Keratinocyte (primary cell): ENCODE data around the gene CD163. TPM values are rescaled to one million over a fixed set of nuclear protein-coding genes. Genes with fewer than 3 reads are reported as not detected.
"Not testable (repeated sequence)": the region's sequence is repeated elsewhere in the genome, so short reads cannot be mapped to it uniquely, and the experiment has no call there.

Source experiments
- DNase-seq: peaks from one replicate; pipeline ENCODE4 v3.0.0-alpha.2; 2011; ENCODE audit warnings: low read depth, missing footprints, low spot score
- FAIRE-seq: peaks from 2 replicates; lab custom pipeline; 2011; peaks lifted over from hg19 to GRCh38; lab: Jason Lieb, UNC
- H2AFZ ChIP-seq: 2 replicates; pipeline ENCODE4 v1.6.0; 2012; ENCODE audit warnings: low read length, control low read depth, inconsistent platforms; ENCODE audit not compliant: control insufficient read depth
- H3K27ac ChIP-seq: 2 replicates; pipeline ENCODE4 v1.5.1; 2011; ENCODE audit warnings: low read length; ENCODE audit not compliant: control insufficient read depth, insufficient read depth
- H3K27me3 ChIP-seq: 3 replicates; pipeline ENCODE4 v1.6.0; 2011; ENCODE audit warnings: low read length; ENCODE audit not compliant: control insufficient read depth, insufficient read depth; ENCODE audit errors: extremely low read depth
- H3K36me3 ChIP-seq, 2 experiments: 2 replicates in 1 of 2; 3 replicates in 1 of 2; pipeline ENCODE4 v1.5.1; 2011; ENCODE audit warnings: low read length in 2 of 2, mild to moderate bottlenecking in 1 of 2; ENCODE audit not compliant: control insufficient read depth in 2 of 2, insufficient read depth in 2 of 2; ENCODE audit errors: extremely low read depth in 1 of 2
- H3K4me1 ChIP-seq: 3 replicates; pipeline ENCODE4 v1.5.1; 2011; ENCODE audit warnings: low read length; ENCODE audit not compliant: control insufficient read depth, insufficient read depth; ENCODE audit errors: extremely low read depth
- H3K4me2 ChIP-seq: 3 replicates; pipeline ENCODE4 v1.6.0; 2011; ENCODE audit warnings: low read depth, low read length; ENCODE audit not compliant: control insufficient read depth, insufficient read depth; ENCODE audit errors: extremely low read depth
- H3K4me3 ChIP-seq, 3 experiments: fragments of 200-600 bp in 1 of 3; sonication (generic) in 1 of 3; 2 replicates in 2 of 3; 3 replicates in 1 of 3; pipeline ENCODE4 v1.5.1; 2011 to 2016; ENCODE audit warnings: low read length in 3 of 3, mild to moderate bottlenecking in 3 of 3, control low read depth in 2 of 3, inconsistent platforms in 1 of 3, low read depth in 1 of 3, mixed read lengths in 1 of 3, mixed run types in 1 of 3, moderate library complexity in 1 of 3; ENCODE audit not compliant: control insufficient read depth in 2 of 3, insufficient read depth in 2 of 3; ENCODE audit errors: extremely low read depth in 1 of 3
- H3K79me2 ChIP-seq: 2 replicates; pipeline ENCODE4 v1.6.0; 2012; ENCODE audit warnings: low read length; ENCODE audit not compliant: control insufficient read depth, insufficient read depth
- H3K9ac ChIP-seq: 3 replicates; pipeline ENCODE4 v1.6.0; 2011; ENCODE audit warnings: low read length; ENCODE audit not compliant: control insufficient read depth, insufficient read depth; ENCODE audit errors: extremely low read depth
- H3K9me1 ChIP-seq: 3 replicates; pipeline ENCODE4 v1.6.0; 2011; ENCODE audit warnings: low read length; ENCODE audit not compliant: control insufficient read depth, insufficient read depth; ENCODE audit errors: extremely low read depth
- H3K9me3 ChIP-seq: 2 replicates; pipeline ENCODE4 v1.5.1; 2012; ENCODE audit warnings: low read depth, low read length; ENCODE audit not compliant: control insufficient read depth
- H4K20me1 ChIP-seq: 3 replicates; pipeline ENCODE4 v1.6.0; 2011; ENCODE audit warnings: low read length; ENCODE audit not compliant: control insufficient read depth, insufficient read depth; ENCODE audit errors: extremely low read depth
- EZH2 ChIP-seq: IDR thresholded peaks from one replicate; pipeline ENCODE4 v1.6.1; 2012; ENCODE audit warnings: inconsistent platforms, mild to moderate bottlenecking, low read length, moderate library complexity
- dilution Hi-C: fragments of 300-500 bp; cut with MboI; formaldehyde crosslinking; loops from one replicate; pipeline ENCODE4 v1.7.0; 2020; ENCODE audit warnings: low sequenced_read_pairs; ENCODE audit not compliant: extremely low pct_ligation_motif_present
- polyA plus RNA-seq, 5 experiments: library from polyadenylated mRNA; depleted of rRNA in 3 of 5; stranded (reverse) in 3 of 5; stranded (forward) in 1 of 5; unstranded in 1 of 5; fragments of >200 nt; gene quantifications; 1 replicate in 1 of 5; 2 replicates in 3 of 5; 3 replicates in 1 of 5; pipeline versions ENCODE4 v1.2.1 to v1.2.3, GENCODE V29; 2011 to 2012; ENCODE audit warnings: missing spikeins in 2 of 5, low read depth in 1 of 5, low replicate concordance in 1 of 5
- TF ChIP-seq, protein P1 (sequence below), 3 experiments: IDR thresholded peaks in 1 of 3; conservative IDR thresholded peaks in 1 of 3; optimal IDR thresholded peaks in 1 of 3; 2 replicates in 2 of 3; 3 replicates in 1 of 3; pipeline versions ENCODE3 to v1.5.1; 2011; ENCODE audit warnings: low read length in 3 of 3, mild to moderate bottlenecking in 3 of 3, moderate library complexity in 2 of 3, control low read depth in 1 of 3, inconsistent platforms in 1 of 3; ENCODE audit not compliant: insufficient read depth in 2 of 3; ENCODE audit errors: extremely low read depth in 1 of 3

CD163 gene
- polyA plus RNA-seq, 1 donor (not counting 4 experiments of a cell fraction or from before 2014, with no cell fraction given): 0.14 TPM

DNA sequence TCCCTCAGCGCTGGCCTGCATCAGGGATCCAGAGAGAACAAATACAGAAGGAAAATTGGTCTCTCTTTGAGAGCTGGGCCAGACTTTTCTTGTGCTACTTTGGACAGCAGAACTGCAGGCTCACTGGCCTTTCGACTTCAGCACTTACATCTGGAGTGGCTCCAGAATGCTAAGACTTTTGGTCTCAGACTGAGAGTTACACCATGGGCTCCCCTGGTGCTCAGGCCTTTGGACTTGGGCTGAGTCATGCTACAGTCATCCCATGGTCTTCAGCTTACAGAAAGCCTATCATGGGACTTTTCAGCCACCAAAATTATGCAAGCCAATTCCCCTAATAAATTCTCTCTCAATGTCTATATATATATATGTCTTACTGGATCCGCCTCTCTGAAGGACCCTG is 9.0 kb upstream of the CD163 start:
- Histone ChIP-seq H2AFZ (no peak overlapping the region), H4K20me1 (no peaks in the 10 kb centered on the region), H3K36me3 (no peaks in the 10 kb centered on the region), H3K9me1 (no peaks in the 10 kb centered on the region), H3K9me3 (no peaks in the 10 kb centered on the region), H3K4me1 (no peaks in the 10 kb centered on the region), H3K4me3 (no peak overlapping the region), H3K9ac (no peak overlapping the region), H3K27ac (no peak overlapping the region), H3K79me2 (no peaks in the 10 kb centered on the region), H3K27me3 (no peaks in the 10 kb centered on the region), H3K4me2 (no peak overlapping the region)
- FAIRE-seq: no peak
- dilution Hi-C loops: no loop called here
- no peak for TF ChIP-seq EZH2
- TF ChIP-seq, protein P1, sequence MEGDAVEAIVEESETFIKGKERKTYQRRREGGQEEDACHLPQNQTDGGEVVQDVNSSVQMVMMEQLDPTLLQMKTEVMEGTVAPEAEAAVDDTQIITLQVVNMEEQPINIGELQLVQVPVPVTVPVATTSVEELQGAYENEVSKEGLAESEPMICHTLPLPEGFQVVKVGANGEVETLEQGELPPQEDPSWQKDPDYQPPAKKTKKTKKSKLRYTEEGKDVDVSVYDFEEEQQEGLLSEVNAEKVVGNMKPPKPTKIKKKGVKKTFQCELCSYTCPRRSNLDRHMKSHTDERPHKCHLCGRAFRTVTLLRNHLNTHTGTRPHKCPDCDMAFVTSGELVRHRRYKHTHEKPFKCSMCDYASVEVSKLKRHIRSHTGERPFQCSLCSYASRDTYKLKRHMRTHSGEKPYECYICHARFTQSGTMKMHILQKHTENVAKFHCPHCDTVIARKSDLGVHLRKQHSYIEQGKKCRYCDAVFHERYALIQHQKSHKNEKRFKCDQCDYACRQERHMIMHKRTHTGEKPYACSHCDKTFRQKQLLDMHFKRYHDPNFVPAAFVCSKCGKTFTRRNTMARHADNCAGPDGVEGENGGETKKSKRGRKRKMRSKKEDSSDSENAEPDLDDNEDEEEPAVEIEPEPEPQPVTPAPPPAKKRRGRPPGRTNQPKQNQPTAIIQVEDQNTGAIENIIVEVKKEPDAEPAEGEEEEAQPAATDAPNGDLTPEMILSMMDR (optimal IDR thresholded peaks at IDR 0.05 in 1 of 3, IDR thresholded peaks at IDR 0.05 in 1 of 3, conservative IDR thresholded peaks at IDR 0.05 in 1 of 3; ENCODE audit: extremely low read depth in 1 of 3, insufficient read depth in 2 of 3, low read length in 3 of 3): no peak
- DNase-seq: no peak

DNA sequence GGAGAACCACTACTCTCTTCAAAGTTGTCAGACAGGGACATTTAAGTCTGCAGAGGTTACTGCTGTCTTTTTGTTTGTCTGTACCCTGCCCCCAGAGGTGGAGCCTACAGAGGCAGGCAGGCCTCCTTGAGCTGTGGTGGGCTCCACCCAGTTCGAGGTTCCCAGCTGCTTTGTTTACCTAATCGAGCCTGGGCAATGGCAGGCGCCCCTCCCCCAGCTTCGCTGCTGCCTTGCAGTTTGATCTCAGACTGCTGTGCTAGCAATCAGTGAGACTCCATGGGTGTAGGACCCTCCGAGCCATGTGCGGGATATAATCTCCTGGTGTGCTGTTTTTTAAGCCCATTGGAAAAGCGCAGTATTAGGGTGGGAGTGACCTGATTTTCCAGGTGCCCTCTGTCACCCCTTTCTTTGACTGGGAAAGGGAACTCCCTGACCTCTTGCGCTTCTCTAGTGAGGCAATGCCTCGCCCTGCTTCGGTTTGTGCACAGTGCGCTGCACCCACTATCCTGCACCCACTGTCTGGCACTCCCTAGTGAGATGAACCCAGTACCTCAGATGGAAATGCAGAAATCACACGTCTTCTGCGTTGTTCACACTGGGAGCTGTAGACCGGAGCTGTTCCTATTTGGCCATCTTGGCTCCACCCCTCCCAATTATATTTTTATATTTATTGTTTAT is 6.4 kb upstream of the CD163 start:
- H3K9ac ChIP-seq, H2AFZ ChIP-seq, H3K9me1 ChIP-seq, dilution Hi-C loops, H4K20me1 ChIP-seq, FAIRE-seq, DNase-seq, H3K4me2 ChIP-seq, H3K4me1 ChIP-seq, H3K36me3 ChIP-seq, H3K27me3 ChIP-seq, H3K9me3 ChIP-seq, H3K79me2 ChIP-seq, H3K27ac ChIP-seq, H3K4me3 ChIP-seq: not testable (repeated sequence)

DNA sequence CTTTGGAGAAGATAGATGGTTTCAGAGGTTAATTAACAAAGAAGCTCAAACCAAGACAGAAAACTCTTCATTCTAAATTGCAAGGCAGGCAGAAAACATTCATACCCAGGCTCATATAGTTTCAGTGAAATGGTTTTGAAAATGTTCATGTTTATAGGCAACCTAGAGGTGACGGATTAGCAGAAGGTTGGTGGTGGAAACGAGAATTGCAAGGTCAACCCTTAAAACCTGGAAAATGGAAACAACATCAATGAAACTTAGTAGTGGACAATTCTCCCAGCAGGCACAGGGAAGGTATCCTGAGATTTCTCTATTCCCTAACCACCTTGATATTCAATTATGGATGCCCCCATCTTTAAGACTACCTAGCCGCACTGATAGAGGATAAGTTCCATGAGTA is 965 bp downstream of the CD163 start:
- Histone ChIP-seq H3K9ac (no peak overlapping the region), H3K27ac (no peak overlapping the region), H3K79me2 (no peaks in the 10 kb centered on the region), H3K27me3 (no peaks in the 10 kb centered on the region), H2AFZ (no peak overlapping the region), H3K36me3 (no peaks in the 10 kb centered on the region), H3K4me1 (peaks cover 15% of the 10 kb centered on the region), H3K4me2 (no peak overlapping the region), H3K9me3 (no peaks in the 10 kb centered on the region), H4K20me1 (no peaks in the 10 kb centered on the region), H3K9me1 (no peaks in the 10 kb centered on the region), H3K4me3 (no peak overlapping the region)
- dilution Hi-C loops: no loop called here
- FAIRE-seq: no peak
- TF ChIP-seq, protein P1 (optimal IDR thresholded peaks at IDR 0.05 in 1 of 3, IDR thresholded peaks at IDR 0.05 in 1 of 3, conservative IDR thresholded peaks at IDR 0.05 in 1 of 3; ENCODE audit: extremely low read depth in 1 of 3, insufficient read depth in 2 of 3, low read length in 3 of 3): no peak
- TF ChIP-seq EZH2: no peak
- DNase-seq: no peak
